Stimulated activated CD4-positive, alpha-beta T cell treated with anti-CD3 and anti-CD28 coated beads, Interleukin-4, amount 100 ng/mL, for 24 hours (primary cell): Measurements from ENCODE around the gene HCN1.
"Not testable (repeated sequence)": the region's sequence is repeated elsewhere in the genome, so short reads cannot be mapped to it uniquely, and the experiment has no call there.

Experiments
- DNase-seq: peaks from one replicate; pipeline ENCODE4 v3.0.0-alpha.2; 2020

The HCN1 gene

GRCh38 chr5:45609661-45610060 lies 86.5 kb downstream of the HCN1 start:
- no peak for DNase-seq

- no peak for DNase-seq
Observed at GRCh38 chr5:45604092-45604491, 92.1 kb downstream of the HCN1 start.

- DNase-seq = no peak
Observed at GRCh38 chr5:45601424-45601823, 94.8 kb downstream of the HCN1 start.

- DNase-seq = no peak
Observed at GRCh38 chr5:45596320-45596719, 99.9 kb downstream of the HCN1 start.

GRCh38 chr5:45586001-45586400 lies 110.2 kb downstream of the HCN1 start:
- DNase-seq = not testable (repeated sequence)

- no peak for DNase-seq
Observed at GRCh38 chr5:45578270-45578669, 117.9 kb downstream of the HCN1 start.

- DNase-seq = no peak
Observed at GRCh38 chr5:45568813-45569212, 127.4 kb downstream of the HCN1 start.

- DNase-seq = no peak
Observed at GRCh38 chr5:45542421-45542820, 153.8 kb downstream of the HCN1 start.

GRCh38 chr5:45533663-45534062 lies 162.5 kb downstream of the HCN1 start:
- DNase-seq = no peak

GRCh38 chr5:45532826-45533624 lies 163.2 kb downstream of the HCN1 start:
- DNase-seq = no peak

GRCh38 chr5:45521067-45521466 lies 175.1 kb downstream of the HCN1 start:
- no peak for DNase-seq

- DNase-seq = no peak
Observed at GRCh38 chr5:45512521-45512920, 183.7 kb downstream of the HCN1 start.

- no peak for DNase-seq
Observed at GRCh38 chr5:45509371-45509770, 186.8 kb downstream of the HCN1 start.

GRCh38 chr5:45508135-45508534 lies 188.0 kb downstream of the HCN1 start:
- DNase-seq = no peak

- no peak for DNase-seq
Observed at GRCh38 chr5:45507178-45507577, 189.0 kb downstream of the HCN1 start.

GRCh38 chr5:45499006-45499405 lies 197.2 kb downstream of the HCN1 start:
- not testable (repeated sequence) for DNase-seq

GRCh38 chr5:45491368-45491767 lies 204.8 kb downstream of the HCN1 start:
- no peak for DNase-seq

GRCh38 chr5:45484781-45485180 lies 211.4 kb downstream of the HCN1 start:
- DNase-seq = no peak

- no peak for DNase-seq
Observed at GRCh38 chr5:45454114-45454513, 242.1 kb downstream of the HCN1 start.

GRCh38 chr5:45444856-45445255 lies 251.3 kb downstream of the HCN1 start:
- DNase-seq = not testable (repeated sequence)

- DNase-seq = no peak
Observed at GRCh38 chr5:45440466-45440865, 255.7 kb downstream of the HCN1 start.

GRCh38 chr5:45437752-45438151 lies 258.4 kb downstream of the HCN1 start:
- DNase-seq = no peak

GRCh38 chr5:45417285-45417998 lies 278.7 kb downstream of the HCN1 start:
- DNase-seq = no peak
